HL-60/S4 treated with retinoic acid at 250 ng/mL for 4 days and 3 days (cell line): ENCODE data around the gene SART1.
"Not testable (repeated sequence)": the region's sequence is repeated elsewhere in the genome, so short reads cannot be mapped to it uniquely, and the experiment has no call there.

Experiments
- in situ Hi-C: fragments of 300-500 bp; cut with MboI; formaldehyde crosslinking; loops from 2 replicates; pipeline ENCODE4 v1.7.0; 2022; ENCODE audit warnings: low sequenced_read_pairs

The SART1 gene

DNA sequence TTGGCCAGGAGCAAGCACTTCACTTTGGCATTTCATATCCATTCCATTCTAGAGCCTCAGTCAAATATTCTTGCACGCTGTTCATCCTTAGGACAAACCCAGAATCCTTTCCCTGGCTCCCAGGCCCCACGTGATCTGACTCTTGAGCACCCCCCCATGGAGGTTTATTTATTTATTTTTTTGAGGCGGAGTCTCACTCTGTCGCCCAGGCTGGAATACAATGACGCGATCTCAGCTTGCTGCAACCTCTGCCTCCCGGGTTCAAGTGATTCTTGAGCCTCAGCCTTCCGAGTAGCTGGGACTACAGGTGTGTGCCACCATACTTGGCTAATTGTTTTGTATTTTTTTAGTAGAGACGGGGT, 29.0 kb upstream of the SART1 start:
- in situ Hi-C loops = no loop called here

DNA sequence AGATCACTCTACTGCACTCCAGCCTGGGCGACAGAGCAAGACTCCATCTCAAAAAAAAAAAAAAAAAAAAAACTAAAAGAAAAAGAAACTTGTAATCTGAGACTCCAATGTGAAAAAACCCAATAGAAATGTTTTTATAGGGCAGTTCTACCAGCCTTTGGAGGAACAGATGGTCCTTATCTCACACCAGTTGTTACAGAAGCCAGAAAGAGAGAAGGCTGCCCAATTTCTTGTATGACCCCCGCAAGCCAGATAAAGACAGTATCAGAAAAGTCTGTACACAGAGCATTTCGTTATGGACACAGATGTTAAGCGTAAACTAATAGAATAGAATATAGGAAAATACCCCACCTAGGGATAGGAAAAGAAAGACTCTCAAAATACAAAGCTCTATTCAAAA, 27.5 kb upstream of the SART1 start:
- in situ Hi-C loops = no loop called here

- in situ Hi-C loops = no loop called here
Observed at GRCh38 chr11:65937766-65938165, 23.8 kb upstream of the SART1 start.

DNA sequence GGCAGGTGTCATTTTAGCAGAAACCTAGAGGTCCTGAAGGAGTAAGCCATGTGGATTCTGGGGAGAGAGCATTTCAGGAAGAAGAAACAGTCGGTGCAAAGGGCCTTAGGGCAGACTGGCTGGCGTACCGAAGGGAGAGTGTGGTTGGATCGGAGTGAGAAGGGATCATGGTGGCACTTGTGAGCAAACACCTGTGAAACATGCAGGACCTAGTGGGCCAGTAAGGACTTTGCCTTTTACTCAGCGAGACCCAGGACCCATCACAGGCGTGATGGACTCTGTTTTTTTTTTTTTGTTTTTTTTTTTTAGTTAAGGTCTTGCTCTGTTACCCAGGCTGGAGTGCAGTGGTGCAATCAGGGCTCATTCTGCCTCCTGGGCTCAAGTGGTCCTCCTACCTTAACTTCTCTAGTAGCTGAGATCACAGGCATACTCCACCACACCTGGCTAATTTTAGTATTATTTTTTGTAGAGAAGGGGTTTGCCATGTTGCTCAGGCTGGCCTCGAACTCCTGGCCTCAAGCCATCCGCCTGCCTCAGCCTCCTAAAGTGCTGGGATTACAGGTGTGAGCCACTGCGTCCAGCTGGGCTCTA, 19.7 kb upstream of the SART1 start:
- in situ Hi-C loops = no loop called here

- in situ Hi-C loops = no loop called here
Observed at GRCh38 chr11:65942531-65942930, 19.0 kb upstream of the SART1 start.

DNA sequence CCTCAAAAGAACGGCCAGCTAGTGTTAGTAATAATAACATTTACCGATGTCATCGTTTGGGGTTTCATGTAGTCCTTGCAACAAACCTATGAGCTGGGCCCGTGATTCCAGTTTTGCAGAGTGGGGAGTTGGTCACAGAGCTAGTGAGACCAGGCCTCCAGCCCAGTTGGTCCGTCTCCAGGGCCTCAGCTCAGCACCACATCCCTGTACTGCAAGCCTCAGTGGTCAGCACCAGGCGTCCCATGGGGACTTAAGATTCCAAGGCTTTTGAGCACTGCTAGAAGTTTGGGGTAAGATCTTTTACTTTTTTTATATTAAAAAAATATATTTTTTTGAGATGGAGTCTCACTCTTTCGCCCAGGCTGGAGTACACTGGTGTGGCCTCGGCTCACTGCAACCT, 17.3 kb upstream of the SART1 start:
- in situ Hi-C loops = no loop called here

DNA sequence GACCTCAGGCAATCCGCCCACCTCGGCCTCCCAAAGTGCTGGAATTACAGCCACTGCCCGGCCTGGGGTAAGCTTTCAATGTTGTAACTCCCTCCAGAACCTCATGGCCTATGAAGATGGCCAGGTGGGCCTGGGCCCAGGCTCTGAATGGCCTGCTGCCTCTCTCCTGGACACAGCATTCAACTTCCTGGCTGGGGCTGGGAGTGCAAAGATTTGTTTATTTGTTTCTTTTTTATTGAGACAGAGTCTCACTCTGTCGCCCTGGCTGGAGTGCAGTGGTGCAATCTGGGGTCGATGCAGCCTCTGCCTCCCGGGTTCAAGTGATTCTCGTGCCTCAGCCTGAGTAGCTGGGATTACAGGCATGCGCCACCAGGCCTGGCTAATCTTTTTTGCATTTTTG, 16.8 kb upstream of the SART1 start:
- in situ Hi-C loops = no loop called here

GRCh38 chr11:65945430-65945911, 16.1 kb upstream of the SART1 start, which contains the start of gene TSGA10IP:
Gene TSGA10IP (plus strand): TSS chr11:65945480. CDS start chr11:65945676, 196 bp downstream.
- in situ Hi-C loops = no loop called here

- in situ Hi-C loops = no loop called here
Observed at GRCh38 chr11:65945941-65946558, 15.5 kb upstream of the SART1 start.

DNA sequence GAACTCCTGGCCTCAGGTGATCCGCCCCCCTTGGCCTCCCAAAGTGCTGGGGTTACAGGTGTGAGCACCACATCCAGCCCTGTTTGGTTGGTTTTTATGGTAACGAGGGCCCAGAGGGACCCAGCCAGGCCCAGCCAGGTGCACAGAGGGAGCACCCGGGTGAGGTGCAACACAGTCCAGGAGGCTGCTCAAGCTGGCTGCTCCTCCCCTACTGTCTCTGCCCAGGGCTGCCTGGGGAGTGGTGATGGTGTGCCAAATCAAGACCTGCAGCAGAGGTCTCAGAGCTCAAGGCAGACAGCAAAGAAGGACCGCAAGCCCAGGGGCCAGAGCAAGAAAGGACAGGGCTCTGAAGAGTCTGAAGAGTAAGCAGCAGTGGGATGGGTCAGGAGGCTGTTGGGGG, 14.9 kb upstream of the SART1 start:
- in situ Hi-C loops = no loop called here

GRCh38 chr11:65947133-65947532, 14.4 kb upstream of the SART1 start:
- in situ Hi-C loops = no loop called here

GRCh38 chr11:65947603-65948125, 13.9 kb upstream of the SART1 start:
- in situ Hi-C loops = no loop called here

DNA sequence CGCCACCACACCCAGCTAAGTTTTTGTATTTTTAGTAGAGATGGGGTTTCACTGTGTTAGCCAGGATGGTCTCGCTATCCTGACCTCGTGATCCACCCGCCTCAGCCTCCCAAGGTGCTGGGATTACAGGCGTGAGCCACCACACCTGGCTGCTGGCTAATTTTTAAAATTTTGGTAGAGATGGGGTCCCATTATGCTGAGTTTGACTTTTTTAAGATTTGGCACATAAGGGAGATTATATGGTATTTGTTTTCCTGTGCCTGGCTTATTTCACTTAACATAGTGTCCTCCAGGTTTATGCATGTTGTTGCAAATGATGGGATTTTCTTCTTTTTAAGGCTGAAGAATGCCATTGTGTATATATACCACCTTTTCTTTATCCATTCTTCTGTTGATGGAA, 10.8 kb upstream of the SART1 start:
- in situ Hi-C loops = not testable (repeated sequence)

DNA sequence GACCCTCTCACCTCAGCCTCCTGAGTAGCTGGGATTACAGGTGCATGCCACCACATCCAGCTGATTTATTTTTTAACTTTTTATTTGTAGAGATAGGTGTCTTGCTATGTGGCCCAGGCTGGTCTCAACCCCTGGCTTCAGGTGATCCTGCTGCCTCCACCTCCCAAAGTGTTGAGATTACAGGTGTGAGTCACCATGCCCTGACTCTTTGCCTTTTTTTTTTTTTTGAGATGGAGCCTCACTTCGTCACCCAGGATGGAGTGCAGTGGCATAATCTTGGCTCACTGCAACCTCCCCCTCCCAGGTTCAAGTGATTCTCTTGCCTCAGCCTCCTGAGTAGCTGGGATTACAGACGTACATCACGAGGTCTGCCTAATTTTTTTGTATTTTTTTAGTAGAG, 9.9 kb upstream of the SART1 start:
- in situ Hi-C loops = not testable (repeated sequence)

DNA sequence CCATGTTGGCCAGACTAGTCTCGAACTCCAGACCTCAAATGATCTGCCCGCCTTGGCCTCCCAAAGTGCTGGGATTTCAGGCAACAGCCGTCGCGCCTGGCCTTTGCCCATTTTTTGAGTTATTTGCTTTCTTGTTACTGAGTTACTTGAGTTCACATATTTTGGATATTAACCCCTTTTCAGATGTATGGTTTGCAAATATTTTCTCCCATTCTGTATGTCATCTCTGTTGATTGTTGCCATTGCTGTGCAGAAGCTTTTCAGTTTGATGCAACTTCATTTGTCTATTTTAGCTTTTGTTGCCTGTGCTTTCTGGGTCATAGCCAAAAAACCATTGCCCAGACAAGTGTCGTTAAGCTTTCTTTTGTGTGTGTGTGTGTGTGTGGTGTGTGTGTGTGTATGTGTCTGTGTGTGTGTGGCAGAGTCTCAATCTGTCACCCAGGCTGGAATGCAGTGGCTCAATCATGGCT, 9.4 kb upstream of the SART1 start:
- in situ Hi-C loops = no loop called here

DNA sequence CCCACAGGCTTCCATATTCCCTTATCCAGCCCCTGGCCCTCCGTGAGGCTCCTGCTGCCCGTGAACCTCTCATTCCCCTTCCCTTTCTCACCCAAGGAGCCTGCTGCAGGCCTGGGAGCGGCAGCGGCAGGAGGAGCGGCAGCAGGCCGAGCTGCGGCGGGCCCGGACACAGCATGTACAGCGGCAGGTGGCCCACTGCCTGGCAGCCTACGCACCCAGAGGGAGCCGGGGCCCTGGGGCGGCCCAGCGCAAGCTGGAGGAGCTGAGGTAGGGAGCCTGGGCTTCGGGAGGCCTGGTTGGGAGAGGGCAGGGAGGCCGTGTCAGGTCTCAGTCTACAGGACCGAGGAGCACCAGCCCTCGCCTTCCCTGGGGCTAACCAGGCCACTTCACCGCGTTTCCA, 8.1 kb upstream of the SART1 start:
- in situ Hi-C loops = no loop called here

GRCh38 chr11:65954771-65955170, 6.8 kb upstream of the SART1 start:
- in situ Hi-C loops = no loop called here

GRCh38 chr11:65958291-65958690, 3.2 kb upstream of the SART1 start:
- in situ Hi-C loops = no loop called here

DNA sequence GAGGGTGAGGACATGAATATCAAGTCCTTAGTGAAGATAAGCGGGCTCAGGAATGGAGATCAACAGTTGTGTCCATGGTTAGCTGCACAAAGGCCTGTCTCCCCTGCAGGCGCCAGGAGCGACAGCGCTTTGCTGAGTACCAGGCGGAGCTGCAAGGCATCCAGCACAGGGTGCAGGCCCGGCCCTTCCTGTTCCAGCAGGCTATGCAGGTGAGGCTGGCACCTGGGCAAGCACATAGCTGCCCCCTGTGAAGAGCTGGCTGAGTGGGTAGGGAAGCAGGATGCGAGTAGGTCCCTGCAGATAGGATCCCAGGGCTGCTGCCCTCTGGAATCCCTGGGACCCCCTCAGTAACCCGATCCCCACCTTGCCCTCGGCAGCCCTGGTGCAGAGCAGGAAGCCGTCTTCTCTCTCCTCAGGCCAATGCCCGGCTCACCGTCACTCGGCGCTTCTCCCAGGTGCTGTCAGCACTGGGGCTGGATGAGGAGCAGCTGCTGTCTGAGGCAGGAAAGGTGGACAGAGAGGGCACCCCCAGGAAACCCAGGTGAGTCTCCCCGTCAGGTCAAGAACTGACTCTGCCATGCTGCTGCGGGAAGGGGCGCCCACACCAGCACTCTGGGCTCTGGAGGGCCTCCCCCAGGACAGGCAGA, 2.6 kb upstream of the SART1 start:
- in situ Hi-C loops = no loop called here

DNA sequence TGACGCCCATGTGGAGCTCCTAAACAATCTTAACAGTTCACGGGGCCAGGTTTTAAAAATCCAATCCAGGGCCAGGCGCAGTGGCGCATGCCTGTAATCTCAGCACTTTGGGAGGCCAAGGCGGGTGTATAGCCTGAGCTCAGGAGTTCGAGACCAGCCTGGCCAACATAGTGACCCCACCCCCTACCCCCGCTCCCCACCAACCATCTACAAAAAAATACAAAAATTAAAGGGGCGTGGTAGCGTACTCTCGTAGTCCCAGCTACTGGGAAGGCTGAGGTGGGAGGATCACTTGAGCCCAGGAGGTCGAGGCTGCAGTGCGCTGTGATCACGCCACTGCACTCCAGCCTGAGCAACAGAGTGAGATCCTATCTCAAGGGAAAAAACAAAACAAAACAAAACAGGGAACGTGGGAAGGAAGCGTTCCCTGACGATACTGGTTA, 689 bp upstream of the SART1 start:
- in situ Hi-C loops = no loop called here

DNA sequence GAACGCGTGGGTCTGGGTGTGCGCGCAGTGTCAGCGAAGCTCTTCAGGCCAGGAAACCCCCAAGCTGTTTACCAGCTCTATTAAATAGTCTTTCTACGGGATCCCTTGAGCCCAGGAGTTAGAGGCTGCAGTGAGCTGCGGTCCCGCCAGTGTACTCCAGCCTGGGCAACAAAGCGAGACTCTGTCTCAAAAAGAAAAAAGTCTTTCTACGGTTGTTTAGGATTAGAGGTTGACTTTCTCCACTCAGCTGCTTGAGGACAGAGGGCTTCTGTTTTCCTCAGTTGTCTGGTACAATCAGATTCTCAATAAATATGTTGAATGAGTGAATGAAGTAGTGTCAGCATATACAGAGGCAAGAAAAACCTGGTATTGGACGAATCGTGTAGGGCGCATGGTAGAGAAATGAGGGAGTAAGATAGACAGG, 619 bp downstream of the SART1 start:
- in situ Hi-C loops = no loop called here

DNA sequence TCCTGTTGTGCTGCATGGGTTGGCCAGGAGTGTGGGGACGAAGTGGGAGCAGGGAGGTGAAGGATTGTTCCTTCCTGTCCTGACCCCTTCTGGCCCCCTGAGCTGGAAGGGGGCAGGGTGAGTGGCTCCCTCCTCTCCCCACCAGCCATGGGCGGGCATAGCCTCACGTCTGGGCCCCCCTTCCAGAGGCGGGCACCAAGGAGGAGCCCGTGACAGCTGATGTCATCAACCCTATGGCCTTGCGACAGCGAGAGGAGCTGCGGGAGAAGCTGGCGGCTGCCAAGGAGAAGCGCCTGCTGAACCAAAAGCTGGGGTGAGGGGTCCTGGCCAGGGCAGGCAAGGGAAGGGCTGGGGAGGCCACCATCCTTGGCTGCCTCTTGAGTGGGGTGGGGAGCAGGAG, 3.4 kb downstream of the SART1 start:
- in situ Hi-C loops = no loop called here
